Measurements from ENCODE around the gene ERBB3. TPM values are rescaled to one million over a fixed set of nuclear protein-coding genes. Genes with fewer than 3 reads are reported as not detected.
"Not testable (repeated sequence)": the region's sequence is repeated elsewhere in the genome, so short reads cannot be mapped to it uniquely, and the experiment has no call there.

Gene ERBB3
- 0.64 and 2.4 TPM in 2 replicates for total RNA-seq (2014; rRNA removed; shearing (Covaris generic))

DNA sequence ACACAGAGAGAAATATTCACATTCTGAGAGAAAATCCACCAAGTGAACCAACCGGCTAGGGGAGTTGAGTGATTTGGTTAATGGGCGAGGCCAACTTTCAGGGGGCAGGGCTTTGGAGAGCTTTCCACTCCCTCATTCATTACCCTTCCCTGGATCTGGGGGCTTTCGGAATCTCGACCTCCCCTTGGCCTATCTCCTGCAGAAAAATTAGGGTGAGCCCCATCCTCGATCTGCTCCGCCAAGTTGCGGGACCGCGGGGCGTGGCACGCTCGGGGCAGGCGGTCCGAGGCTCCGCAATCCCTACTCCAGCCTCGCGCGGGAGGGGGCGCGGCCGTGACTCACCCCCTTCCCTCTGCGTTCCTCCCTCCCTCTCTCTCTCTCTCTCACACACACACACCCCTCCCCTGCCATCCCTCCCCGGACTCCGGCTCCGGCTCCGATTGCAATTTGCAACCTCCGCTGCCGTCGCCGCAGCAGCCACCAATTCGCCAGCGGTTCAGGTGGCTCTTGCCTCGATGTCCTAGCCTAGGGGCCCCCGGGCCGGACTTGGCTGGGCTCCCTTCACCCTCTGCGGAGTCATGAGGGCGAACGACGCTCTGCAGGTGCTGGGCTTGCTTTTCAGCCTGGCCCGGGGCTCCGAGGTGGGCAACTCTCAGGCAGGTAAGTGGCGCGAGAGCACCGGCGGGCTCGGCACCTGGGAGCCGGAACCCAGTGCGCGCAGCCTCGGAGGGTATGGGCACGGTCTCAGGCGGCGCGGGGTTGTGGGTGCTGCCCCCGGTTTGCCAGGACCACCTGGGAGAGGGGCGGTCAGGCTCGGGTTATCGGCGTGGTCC, at the start of gene ERBB3:
Gene ERBB3, plus strand, starts transcription at position 443 of the 833 bp plus-strand sequence. Its CDS starts 136 bp downstream, at position 579.
- peak; percentile 74 for DNase-seq (ENCODE audit: low spot score)

DNA sequence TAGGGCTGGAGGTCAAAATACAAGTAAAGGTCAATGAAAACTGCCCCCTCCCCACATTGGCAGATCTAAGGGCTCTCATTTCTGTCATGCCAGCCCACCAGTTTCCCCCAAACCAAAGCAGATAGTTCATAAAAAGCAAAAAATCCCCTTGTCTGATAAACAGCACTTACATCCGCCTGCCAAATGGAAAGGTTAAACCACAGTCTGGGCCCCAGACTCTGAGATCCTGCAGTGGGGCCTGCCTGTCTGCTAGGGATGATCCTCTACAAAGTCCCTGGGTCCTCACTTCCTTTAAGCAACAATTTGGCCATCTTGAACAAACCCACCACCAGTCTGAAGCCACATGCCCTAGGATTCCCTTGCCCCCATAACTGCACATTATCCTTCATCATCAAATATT, 48.0 kb upstream of the ERBB3 start:
- DNase-seq (ENCODE audit: low spot score), result no peak

DNA sequence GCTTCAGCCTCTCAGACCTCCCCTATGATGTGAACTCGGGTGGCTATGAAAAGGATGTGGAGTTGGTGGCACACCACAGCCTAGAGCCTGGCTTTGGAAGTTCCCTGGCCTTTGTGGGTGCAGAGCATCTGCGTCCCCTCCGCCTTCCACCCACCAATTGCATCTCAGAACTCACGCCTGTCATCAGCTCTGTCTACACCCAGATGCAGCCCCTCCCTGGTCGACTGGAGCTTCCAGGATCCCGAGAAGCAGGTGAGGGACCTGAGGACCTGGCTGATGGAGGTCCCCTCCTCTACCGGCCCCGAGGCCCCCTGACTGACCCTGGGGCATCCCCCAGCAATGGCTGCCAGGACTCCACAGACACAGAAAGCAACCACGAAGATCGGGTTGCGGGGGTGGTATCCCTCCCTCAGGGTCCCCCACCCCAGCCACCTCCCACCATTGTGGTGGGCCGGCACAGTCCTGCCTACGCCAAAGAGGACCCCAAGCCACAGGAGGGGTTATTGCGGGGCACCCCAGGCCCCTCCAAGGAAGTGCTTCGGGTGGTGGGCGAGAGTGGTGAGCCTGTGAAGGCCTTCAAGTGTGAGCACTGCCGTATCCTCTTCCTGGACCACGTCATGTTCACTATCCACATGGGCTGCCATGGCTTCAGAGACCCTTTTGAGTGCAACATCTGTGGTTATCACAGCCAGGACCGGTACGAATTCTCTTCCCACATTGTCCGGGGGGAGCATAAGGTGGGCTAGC, 45.2 kb upstream of the ERBB3 start:
- DNase-seq (ENCODE audit: low spot score), result no peak

DNA sequence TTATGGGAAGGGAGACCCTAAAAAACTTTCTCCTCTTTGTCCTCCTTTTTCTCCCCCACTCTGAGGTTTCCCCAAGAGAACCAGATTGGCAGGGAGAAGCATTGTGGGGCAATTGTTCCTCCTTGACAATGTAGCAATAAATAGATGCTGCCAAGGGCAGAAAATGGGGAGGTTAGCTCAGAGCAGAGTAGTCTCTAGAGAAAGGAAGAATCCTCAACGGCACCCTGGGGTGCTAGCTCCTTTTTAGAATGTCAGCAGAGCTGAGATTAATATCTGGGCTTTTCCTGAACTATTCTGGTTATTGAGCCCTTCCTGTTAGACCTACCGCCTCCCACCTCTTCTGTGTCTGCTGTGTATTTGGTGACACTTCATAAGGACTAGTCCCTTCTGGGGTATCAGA, 42.8 kb upstream of the ERBB3 start:
- DNase-seq (ENCODE audit: low spot score), result no peak

GRCh38 chr12:56038022-56038655, 41.8 kb upstream of the ERBB3 start:
- no peak for DNase-seq (ENCODE audit: low spot score)

- no peak for DNase-seq (ENCODE audit: low spot score)
Observed at GRCh38 chr12:56040151-56040550, 39.8 kb upstream of the ERBB3 start.

GRCh38 chr12:56040963-56041551, 38.9 kb upstream of the ERBB3 start:
- no peak for DNase-seq (ENCODE audit: low spot score)

DNA sequence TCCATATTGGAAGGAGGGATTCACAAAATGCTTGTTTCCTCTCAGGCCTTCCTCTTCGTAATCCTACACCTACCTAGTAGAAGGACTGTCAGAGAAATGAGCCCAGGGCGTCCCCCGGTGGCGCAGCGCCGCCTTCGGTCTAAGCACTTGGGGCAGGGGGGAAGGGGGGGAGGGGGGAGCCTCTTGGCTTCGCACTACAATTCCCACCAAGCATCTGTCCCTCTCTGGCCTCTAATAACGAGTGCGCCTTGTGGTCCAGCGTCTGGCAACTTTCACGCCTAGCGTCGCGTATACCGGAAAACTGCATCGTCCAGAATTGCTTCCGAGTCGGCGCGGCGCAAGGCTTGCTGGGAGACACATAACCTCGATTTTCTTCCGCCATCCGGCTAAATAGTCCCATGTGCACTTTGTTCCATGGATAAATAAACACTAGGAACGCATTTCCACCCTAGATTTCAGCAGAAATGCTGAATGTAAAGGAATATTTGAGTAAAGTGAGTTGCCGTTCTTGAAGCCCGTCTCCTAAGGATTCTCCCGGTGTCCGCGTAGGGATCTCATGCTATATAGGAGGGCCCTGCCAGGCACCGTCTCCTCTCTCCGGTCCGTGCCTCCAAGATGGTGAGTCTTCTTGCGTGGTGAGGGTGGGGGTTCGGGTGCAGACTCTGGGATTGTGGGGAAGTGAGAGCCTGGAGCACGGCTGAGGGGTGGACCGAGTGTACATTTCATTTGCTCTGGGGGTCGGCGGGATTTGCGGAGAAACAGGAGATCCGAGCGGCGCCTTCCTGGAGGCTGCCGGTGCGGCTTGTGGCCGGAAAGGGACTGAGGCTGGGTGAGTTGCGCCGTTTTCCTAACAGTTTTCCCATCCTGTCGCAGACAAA, 38.2 kb upstream of the ERBB3 start, which contains the start of gene RPS26:
Gene RPS26, plus strand, starts transcription at position 367 of the 878 bp plus-strand sequence. Its CDS starts 249 bp downstream, at position 616.
- peak; percentile 93 for DNase-seq (ENCODE audit: low spot score)

DNA sequence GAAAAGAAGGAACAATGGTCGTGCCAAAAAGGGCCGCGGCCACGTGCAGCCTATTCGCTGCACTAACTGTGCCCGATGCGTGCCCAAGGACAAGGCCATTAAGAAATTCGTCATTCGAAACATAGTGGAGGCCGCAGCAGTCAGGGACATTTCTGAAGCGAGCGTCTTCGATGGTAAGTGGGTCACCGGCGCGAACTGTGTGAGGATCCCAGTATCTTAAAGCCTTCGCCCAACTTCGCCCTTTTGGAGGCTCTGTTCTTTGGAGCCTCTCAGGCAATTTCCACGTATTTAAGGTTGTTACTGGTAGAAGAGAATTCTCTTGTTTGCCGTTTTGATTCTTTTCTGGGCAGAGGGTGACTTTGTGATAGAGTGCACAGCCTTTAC, 37.5 kb upstream of the ERBB3 start:
- DNase-seq (ENCODE audit: low spot score), result not testable (repeated sequence)

- no peak for DNase-seq (ENCODE audit: low spot score)
Observed at GRCh38 chr12:56042843-56043242, 37.1 kb upstream of the ERBB3 start.

- DNase-seq (ENCODE audit: low spot score), result no peak
Observed at GRCh38 chr12:56046027-56046780, 33.8 kb upstream of the ERBB3 start.

DNA sequence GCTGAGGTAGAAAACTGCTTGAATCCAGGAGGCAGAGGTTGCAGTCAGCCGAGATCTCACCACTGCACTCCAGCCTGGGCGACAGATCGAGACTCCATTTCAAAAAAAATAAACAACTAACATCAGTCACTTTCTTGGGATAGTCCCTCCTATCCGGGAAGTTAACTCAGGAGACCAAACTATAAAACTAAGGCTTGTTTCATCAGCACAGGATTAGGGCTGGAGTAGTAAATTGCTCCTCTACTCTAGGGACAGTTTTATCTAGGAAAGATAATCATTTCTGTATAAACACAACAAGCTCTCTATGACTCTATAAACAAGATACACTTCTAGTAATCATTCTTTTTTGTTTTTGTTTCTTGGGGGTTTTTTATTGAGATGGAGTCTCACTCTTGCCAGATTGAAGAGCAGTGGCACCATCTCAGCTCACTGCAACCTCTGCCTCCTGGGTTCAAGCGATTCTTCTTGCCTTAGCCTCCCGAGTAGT, 26.5 kb upstream of the ERBB3 start:
- DNase-seq (ENCODE audit: low spot score), result no peak

- DNase-seq (ENCODE audit: low spot score), result peak; percentile 51
Observed at GRCh38 chr12:56059964-56060363, 20.0 kb upstream of the ERBB3 start.

GRCh38 chr12:56061982-56062381, 18.0 kb upstream of the ERBB3 start:
- DNase-seq (ENCODE audit: low spot score), result no peak

DNA sequence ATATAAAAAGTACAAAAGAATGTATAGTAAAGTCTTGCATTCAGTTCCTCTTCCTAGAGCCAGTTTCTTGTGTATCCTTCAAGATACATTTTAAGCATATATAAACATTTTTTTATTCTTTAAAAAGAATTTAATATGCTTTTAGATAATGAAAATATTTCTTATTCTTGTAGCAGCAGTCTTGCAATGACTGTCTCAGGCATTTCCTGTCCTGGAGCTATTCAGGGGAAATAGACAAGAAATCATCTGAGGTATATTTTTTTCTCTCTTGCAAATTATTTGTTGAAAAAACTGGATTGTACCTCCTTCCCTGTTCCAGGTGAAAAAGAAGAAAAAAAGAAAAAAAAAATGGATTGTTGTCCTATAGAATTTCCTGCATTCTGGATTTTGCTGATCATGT, 17.0 kb upstream of the ERBB3 start:
- DNase-seq (ENCODE audit: low spot score), result no peak

DNA sequence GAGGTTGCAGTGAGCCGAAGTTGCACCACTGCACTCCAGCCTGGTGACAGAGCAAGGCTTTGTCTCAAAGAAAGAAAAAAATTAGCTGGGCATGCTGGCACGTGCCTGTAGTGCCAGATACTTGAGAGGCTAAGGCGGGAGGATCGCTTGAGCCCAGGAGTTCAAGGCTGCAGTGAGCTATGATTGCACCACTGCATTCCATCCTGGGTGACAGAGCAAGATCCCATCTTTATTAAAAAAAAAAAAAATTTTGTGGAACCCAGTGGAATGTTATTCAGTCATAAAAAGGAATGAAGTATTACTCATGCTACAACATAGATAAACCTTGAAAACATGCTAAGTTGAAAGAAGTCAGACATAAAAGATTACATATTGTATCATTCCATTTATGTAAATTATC, 8.3 kb upstream of the ERBB3 start:
- DNase-seq (ENCODE audit: low spot score), result no peak

DNA sequence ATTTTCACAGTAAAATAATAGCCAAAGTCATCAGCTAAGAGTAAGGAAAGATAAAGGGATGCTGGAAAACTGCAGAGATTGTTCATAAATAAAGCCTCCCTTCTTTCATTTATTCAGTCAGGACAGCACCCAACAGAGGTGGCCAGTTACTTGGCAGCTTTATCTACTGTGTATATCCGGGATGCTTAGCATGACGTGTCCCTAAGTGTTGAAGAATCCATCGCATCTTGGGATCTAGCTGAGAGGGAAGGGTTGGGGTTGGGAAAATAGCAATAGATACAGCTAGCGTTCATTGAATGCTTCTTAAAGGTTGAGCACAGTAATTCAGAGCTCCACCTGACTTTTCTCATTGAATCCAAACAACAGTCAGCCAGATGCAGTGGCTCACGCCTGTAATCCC, 5.6 kb upstream of the ERBB3 start:
- no peak for DNase-seq (ENCODE audit: low spot score)

- DNase-seq (ENCODE audit: low spot score), result not testable (repeated sequence)
Observed at GRCh38 chr12:56077966-56078365, 2.0 kb upstream of the ERBB3 start.

- DNase-seq (ENCODE audit: low spot score), result no peak
Observed at GRCh38 chr12:56078427-56078826, 1.5 kb upstream of the ERBB3 start.
